ENCODE results near the gene HPN. TPM values are rescaled to one million over a fixed set of nuclear protein-coding genes. Genes with fewer than 3 reads are reported as not detected.

HPN gene
- total and polyA plus RNA-seq, 10 of the 15 experiments (the other 5 are each of a cell fraction or from before 2014, with no cell fraction given), result 0.21 to 0.35 TPM; not detected in 8

DNA sequence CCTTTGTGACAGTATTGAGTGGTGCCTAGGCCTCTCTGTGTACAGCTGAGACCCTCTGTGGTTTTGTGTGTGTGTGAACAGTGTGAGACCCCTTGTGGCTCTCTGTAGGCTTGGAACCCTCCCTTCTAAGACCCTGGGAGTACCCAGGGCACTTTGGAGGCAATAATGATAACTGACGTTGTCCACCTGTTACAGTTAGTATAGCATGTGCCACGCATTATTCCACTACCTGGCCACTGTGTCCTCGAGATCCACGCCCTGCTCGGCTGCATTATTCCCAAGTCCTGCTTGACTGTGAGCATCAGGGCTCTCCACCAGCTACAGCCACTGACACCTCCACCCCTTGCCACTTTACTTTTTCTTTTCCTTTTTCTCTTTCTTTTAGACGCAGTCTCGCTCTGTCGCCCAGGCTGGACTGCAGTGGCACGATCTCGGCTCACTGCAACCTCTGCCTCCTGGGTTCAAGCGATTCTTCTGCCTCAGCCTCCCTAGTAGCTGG, 39.4 kb upstream of the HPN start:
- Histone ChIP-seq H3K27me3 (replicated peaks in 1 of 2; ENCODE audit: control insufficient read depth in 2 of 2, insufficient read depth in 2 of 2, low read length in 1 of 2) (no peaks in the 10 kb centered on the region), H3K9me3 (replicated peaks; ENCODE audit: control insufficient read depth, insufficient read depth, low read length) (no peaks in the 10 kb centered on the region), H3K79me2 (ENCODE audit: control insufficient read depth, insufficient read depth, low read length) (peaks cover 50% of the 10 kb centered on the region), H3K27ac (ENCODE audit: control insufficient read depth, insufficient read depth) (no peak overlapping the region), H4K20me1 (ENCODE audit: control insufficient read depth, insufficient read depth) (peaks cover 6% of the 10 kb centered on the region; the same call in 1 of the 2 replicates), H3K36me3 (ENCODE audit: control insufficient read depth in 2 of 2, insufficient read depth in 2 of 2, low read length in 1 of 2) (peaks cover 3 to 10% of the 10 kb centered on the region in 2 experiments; a peak in 3 of 4 replicates), H2AFZ (ENCODE audit: control insufficient read depth, low read depth, low read length) (no peak overlapping the region), H3K4me1 (ENCODE audit: control insufficient read depth, insufficient read depth, low read length) (peaks cover 43% of the 10 kb centered on the region), H3K9ac (ENCODE audit: control insufficient read depth, insufficient read depth, low read length) (peak overlapping the region; percentile 7; the same call in 1 of the 2 replicates), H3K4me2 (ENCODE audit: control insufficient read depth, insufficient read depth) (peak overlapping the region; percentile 68), H3K4me3 (peak overlapping the region; percentile 95; the same call in 1 of the 2 replicates)
- no TSS peak for BruUV-seq (replicated peaks)
- DNase-seq (ENCODE audit: low read depth, low spot score) (no peak), ATAC-seq (no peak), FAIRE-seq (no peak)
- 92% methylated on average over 11 of the region's 11 CpGs for WGBS (ENCODE audit: insufficient coverage, insufficient replicate concordance, low lambda C conversion rate, missing lambda C conversion rate)
- ChIA-PET SMC1A (ENCODE audit: uncharacterized antibody, unreplicated experiment) (interaction anchor here (1.4 to 2.1 kb wide), 4 partner anchors 12 to 30 kb away, joined by 3 to 12 read pairs (median 4); no protein-coding TSS in a partner anchor), POLR2A (interaction anchor here (0.7 to 4.7 kb wide), 4 partner anchors 12 to 889 kb away, joined by 3 to 38 read pairs (median 3); no protein-coding TSS in a partner anchor), RAD21 (ENCODE audit: unreplicated experiment) (interaction anchor here (1.3 to 1.5 kb wide), 2 partner anchors 12 to 28 kb away, joined by 3 to 8 read pairs; no protein-coding TSS in a partner anchor), CTCF (interaction anchor here (1.0 to 1.6 kb wide), 5 partner anchors 11 to 89 kb away, joined by 3 to 11 read pairs (median 6); no protein-coding TSS in a partner anchor)
- intact Hi-C loops (cut with micrococcal nuclease; ENCODE audit: unreplicated experiment), result no loop called here
- in situ Hi-C loops (cut with MboI), result no loop called here
- TF ChIP-seq STAT3 (IDR thresholded peaks at IDR 0.05; ENCODE audit: low read depth, low read length), result no peak
- TF ChIP-seq TARDBP (IDR thresholded peaks at IDR 0.05; ENCODE audit: borderline replicate concordance), result no peak
- TF ChIP-seq HDAC2 (IDR thresholded peaks at IDR 0.05), result no peak
- no peak for TF ChIP-seq HCFC1 (IDR thresholded peaks at IDR 0.05; ENCODE audit: low read length)
- TF ChIP-seq EP300 (IDR thresholded peaks at IDR 0.05; ENCODE audit: borderline replicate concordance in 1 of 2, control insufficient read depth in 1 of 2, low read depth in 2 of 2, low read length in 2 of 2), result no peak
- TF ChIP-seq, protein P1, sequence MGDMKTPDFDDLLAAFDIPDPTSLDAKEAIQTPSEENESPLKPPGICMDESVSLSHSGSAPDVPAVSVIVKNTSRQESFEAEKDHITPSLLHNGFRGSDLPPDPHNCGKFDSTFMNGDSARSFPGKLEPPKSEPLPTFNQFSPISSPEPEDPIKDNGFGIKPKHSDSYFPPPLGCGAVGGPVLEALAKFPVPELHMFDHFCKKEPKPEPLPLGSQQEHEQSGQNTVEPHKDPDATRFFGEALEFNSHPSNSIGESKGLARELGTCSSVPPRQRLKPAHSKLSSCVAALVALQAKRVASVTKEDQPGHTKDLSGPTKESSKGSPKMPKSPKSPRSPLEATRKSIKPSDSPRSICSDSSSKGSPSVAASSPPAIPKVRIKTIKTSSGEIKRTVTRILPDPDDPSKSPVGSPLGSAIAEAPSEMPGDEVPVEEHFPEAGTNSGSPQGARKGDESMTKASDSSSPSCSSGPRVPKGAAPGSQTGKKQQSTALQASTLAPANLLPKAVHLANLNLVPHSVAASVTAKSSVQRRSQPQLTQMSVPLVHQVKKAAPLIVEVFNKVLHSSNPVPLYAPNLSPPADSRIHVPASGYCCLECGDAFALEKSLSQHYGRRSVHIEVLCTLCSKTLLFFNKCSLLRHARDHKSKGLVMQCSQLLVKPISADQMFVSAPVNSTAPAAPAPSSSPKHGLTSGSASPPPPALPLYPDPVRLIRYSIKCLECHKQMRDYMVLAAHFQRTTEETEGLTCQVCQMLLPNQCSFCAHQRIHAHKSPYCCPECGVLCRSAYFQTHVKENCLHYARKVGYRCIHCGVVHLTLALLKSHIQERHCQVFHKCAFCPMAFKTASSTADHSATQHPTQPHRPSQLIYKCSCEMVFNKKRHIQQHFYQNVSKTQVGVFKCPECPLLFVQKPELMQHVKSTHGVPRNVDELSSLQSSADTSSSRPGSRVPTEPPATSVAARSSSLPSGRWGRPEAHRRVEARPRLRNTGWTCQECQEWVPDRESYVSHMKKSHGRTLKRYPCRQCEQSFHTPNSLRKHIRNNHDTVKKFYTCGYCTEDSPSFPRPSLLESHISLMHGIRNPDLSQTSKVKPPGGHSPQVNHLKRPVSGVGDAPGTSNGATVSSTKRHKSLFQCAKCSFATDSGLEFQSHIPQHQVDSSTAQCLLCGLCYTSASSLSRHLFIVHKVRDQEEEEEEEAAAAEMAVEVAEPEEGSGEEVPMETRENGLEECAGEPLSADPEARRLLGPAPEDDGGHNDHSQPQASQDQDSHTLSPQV (IDR thresholded peaks at IDR 0.05), result no peak
- TF ChIP-seq FOXK2 (IDR thresholded peaks at IDR 0.05), result no peak
- TF ChIP-seq, protein P2, sequence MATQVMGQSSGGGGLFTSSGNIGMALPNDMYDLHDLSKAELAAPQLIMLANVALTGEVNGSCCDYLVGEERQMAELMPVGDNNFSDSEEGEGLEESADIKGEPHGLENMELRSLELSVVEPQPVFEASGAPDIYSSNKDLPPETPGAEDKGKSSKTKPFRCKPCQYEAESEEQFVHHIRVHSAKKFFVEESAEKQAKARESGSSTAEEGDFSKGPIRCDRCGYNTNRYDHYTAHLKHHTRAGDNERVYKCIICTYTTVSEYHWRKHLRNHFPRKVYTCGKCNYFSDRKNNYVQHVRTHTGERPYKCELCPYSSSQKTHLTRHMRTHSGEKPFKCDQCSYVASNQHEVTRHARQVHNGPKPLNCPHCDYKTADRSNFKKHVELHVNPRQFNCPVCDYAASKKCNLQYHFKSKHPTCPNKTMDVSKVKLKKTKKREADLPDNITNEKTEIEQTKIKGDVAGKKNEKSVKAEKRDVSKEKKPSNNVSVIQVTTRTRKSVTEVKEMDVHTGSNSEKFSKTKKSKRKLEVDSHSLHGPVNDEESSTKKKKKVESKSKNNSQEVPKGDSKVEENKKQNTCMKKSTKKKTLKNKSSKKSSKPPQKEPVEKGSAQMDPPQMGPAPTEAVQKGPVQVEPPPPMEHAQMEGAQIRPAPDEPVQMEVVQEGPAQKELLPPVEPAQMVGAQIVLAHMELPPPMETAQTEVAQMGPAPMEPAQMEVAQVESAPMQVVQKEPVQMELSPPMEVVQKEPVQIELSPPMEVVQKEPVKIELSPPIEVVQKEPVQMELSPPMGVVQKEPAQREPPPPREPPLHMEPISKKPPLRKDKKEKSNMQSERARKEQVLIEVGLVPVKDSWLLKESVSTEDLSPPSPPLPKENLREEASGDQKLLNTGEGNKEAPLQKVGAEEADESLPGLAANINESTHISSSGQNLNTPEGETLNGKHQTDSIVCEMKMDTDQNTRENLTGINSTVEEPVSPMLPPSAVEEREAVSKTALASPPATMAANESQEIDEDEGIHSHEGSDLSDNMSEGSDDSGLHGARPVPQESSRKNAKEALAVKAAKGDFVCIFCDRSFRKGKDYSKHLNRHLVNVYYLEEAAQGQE (IDR thresholded peaks at IDR 0.05; ENCODE audit: low read depth, low read length), result no peak
- TF ChIP-seq SMAD1 (IDR thresholded peaks at IDR 0.05; ENCODE audit: low read depth, partially characterized antibody), result no peak
- TF ChIP-seq, protein P3, sequence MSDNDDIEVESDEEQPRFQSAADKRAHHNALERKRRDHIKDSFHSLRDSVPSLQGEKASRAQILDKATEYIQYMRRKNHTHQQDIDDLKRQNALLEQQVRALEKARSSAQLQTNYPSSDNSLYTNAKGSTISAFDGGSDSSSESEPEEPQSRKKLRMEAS (IDR thresholded peaks at IDR 0.05; ENCODE audit: low read depth, low read length), result no peak
- TF ChIP-seq, protein P4, sequence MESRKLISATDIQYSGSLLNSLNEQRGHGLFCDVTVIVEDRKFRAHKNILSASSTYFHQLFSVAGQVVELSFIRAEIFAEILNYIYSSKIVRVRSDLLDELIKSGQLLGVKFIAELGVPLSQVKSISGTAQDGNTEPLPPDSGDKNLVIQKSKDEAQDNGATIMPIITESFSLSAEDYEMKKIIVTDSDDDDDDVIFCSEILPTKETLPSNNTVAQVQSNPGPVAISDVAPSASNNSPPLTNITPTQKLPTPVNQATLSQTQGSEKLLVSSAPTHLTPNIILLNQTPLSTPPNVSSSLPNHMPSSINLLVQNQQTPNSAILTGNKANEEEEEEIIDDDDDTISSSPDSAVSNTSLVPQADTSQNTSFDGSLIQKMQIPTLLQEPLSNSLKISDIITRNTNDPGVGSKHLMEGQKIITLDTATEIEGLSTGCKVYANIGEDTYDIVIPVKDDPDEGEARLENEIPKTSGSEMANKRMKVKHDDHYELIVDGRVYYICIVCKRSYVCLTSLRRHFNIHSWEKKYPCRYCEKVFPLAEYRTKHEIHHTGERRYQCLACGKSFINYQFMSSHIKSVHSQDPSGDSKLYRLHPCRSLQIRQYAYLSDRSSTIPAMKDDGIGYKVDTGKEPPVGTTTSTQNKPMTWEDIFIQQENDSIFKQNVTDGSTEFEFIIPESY (IDR thresholded peaks at IDR 0.05), result no peak
- no peak for TF ChIP-seq ETV6 (conservative IDR thresholded peaks at IDR 0.05 in 1 of 2, IDR thresholded peaks at IDR 0.05 in 1 of 2; ENCODE audit: borderline replicate concordance in 1 of 2, low read depth in 1 of 2)
- no peak for TF ChIP-seq RBBP5 (conservative IDR thresholded peaks at IDR 0.05)
